NCI-H2227 (cell line): ENCODE data around the gene DLGAP4.
"Not testable (repeated sequence)": the region's sequence is repeated elsewhere in the genome, so short reads cannot be mapped to it uniquely, and the experiment has no call there.

Source experiments
- DNase-seq: peaks from one replicate; lab custom pipeline; 2025; ENCODE audit not compliant: unreplicated experiment; lab: John Stamatoyannopoulos, UW

The DLGAP4 gene

DNA sequence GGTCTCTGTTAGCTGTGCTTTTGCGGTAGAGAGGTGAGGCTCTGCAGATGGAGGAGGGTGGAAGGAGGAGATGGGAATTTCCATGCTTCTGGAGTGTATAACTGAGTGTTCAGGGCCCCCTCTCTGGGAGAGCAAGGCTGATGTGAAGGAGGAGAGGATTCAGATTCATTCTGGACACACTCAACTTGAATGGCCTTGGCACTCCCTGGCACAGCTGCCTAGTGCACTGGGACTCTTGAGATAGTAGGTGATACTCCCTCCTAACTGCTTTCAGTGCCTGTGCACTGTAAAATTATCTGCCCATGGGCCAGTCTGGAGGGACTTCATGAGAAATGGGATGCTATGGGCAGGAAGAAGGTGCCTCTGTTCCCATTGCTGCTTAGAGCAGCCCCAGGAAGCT lies 180.9 kb downstream of the DLGAP4 start:
- DNase-seq = no peak

DNA sequence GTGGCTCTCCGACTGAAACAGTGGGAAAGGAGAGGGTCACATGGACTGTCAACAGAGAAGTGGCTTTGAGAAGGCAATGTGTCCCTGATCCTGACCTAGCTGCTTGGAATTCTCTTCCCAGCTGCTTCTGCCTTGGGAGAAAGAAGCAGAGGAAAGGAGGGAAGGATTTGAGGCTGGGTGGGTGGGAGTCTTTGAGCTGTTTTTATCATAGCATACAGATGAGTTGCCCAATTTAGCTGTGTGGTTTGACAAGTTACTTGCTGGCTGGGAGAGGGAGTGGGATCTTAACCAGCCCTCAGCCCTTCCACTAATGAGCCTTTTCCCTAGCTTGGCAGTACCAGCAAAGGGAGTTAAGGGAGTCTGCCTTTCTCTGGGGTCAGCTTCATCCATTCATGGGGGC lies 184.1 kb downstream of the DLGAP4 start:
- no peak for DNase-seq

DNA sequence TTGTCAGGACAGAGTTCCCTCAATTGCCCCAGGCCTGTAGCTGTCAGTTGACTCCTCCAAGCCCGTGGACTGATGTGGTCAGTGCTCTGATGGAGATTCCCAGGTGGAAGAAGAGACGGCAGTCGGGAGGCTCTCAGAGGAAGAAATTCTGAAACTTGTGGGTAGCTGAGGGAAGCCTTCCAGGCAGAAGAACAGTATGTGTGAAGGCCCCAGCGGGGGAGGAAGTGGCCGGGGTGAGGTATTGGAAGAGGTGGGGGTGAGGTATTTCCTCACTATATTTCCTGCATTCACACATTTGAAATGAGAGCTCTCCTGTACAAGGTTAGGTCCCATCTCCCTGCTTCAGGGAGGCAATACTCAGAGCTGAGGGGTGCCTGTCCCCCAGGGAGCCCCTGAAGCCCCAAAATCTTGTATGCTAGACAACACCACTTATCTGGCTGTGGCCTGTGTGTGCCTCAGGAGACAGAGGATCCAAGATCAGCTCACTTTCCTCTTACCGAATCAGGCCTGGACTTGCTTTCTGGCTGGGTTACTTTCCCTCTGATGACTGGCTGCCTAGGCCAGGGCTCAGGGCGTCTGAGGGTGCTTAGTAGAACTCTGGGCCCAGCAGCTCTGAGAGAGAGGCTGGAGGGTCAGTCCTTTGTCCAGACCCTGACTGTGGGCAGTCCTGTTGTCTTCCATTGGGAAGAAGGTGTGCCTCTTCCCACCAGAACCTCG lies 185.9 kb downstream of the DLGAP4 start:
- DNase-seq = no peak

DNA sequence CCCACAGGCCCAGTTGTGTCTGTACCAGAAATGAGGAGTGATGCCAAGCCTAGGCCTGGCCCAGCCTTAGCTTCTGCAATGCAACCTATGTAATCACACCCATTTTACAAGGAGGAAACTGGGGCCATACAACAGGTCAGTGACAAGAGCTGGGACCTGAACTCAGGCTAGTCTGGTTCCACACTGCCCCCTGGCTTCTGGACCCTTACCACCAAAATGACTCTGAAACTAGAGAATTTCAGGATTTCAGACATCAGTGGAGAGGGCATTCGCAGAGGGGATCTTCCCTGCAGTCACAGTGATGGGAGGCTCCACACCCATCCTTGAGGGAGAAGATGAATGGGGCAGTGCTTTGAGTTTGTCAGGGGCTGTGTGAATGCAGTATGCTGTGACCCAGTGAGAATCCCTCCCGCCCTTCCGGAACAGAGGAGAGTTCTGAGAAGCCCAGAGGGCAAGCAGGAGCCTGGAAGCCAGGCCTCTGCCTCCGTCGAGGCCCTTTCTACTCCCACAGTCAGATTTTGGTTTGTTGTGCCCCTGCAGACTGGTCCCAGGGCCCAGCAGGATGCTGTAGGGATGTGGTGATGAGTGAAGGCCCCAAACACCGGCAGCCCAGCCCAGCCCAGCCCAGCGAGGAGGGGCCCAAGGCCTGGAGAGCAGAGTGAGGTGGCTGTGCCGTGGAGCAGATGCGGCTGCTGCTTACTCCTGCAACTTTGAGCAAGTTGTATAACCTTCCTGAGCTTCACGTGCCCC lies 187.1 kb downstream of the DLGAP4 start:
- no peak for DNase-seq

DNA sequence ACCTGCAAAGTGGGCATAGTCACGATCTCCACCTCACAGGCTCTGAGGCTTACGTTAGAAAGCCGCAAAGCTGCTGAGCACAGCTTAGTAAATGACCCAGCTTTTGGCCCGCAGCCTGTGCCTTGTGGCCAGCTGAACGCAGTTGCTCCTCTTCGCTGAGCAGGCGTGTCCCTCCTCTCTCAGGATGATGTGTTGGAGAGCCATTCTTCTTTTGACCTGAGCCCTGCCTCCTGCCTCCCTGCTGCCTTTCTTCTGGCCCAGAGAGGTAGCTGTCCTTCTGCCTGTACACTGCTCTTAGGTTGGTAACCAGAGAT lies 187.6 kb downstream of the DLGAP4 start:
- DNase-seq = peak; percentile 20

DNA sequence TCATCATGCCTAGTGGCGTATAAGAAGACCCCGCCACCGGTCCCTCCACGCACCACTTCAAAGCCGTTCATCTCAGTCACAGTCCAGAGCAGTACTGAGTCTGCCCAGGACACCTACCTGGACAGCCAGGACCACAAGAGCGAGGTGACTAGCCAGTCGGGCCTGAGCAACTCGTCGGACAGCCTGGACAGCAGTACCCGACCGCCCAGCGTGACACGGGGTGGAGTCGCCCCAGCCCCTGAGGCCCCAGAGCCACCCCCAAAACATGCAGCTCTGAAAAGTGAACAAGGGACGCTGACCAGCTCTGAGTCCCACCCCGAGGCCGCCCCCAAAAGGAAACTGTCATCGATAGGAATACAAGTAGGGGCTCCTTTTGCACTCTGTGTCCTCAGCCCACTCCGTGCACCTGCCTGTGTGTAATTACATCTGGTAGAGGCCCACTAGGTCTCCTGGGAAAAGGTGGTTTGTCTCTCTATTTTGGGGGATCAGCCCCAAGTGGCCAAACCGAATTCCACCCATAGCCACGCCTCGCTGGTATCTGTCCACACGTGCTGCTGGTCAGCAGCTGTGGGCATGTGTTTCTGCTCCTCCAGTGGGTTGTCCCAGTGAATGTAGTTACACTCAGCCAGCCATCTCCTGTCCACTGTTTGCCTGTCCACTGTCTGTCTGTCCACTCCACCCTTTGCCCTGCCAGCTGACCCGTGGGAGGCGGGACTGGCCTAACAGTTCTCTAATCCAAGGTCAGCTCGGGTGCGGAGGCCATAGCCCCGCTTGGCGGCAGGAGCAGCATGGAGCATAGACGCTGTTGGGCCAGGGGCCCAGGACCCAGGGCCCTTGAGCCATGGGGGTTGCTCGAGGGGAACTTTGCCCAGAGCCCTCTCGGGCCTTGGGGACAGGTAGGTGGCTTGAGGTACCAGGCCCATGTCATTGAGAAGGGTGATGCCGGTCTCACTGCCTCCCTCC lies 190.8 kb downstream of the DLGAP4 start:
- no peak for DNase-seq

DNA sequence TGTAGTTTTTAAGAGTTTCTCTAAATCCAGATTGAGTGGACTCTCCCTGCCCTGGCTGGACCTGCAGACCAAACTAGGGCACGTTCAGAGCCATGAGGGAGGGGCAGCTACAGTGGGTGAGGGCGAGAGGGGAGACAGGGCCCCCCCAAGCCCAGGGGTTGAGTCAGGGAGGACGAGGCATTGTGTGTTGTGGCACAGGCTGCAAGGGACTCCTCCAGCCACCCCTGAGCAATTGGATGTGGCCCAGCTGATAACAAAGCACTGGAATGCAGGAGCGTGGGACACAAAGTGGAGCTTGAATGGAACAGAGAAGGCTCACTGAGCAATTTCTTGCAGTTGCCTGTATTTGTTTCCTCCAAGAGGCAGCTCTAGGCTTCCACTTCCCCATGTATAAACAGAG lies 191.7 kb downstream of the DLGAP4 start:
- no peak for DNase-seq

DNA sequence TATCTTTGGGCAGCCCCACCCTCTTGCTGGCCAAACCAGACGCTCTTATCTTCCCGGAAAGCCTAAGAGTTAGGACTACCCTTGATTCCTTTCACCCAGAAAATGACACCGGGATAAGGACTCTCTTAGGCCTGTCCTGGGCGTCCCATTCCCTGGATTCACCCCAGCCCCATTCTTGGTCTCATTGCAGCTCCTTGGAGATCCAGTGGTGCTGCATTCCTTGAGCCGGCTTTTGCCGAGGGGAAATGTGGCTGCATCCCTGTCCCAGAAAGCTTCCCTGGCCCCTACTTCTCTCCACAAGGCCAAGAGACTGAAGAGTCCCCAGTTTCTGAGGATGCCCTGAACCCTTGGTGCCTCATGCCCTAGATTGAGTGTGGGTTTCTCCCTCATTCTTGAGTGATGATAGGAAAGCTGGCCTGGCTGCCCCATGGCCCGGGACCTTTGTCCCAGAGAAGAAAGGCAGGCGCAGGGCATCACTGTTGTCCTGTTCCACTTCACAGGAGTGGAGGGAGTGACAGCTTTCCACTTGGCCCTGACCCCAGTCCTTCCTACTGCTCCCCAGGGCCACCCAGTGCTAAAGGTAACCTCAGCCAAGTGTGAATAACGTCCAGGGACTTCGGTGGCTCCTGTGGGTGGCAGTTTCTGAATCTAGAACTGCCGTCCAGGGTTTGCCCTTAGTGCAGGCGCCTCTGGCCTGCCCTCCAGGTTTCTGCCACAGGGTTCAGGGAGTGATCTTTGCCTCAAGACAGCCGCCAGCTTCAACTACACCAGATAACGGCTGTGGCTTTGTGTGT lies 192.4 kb downstream of the DLGAP4 start:
- DNase-seq = no peak

DNA sequence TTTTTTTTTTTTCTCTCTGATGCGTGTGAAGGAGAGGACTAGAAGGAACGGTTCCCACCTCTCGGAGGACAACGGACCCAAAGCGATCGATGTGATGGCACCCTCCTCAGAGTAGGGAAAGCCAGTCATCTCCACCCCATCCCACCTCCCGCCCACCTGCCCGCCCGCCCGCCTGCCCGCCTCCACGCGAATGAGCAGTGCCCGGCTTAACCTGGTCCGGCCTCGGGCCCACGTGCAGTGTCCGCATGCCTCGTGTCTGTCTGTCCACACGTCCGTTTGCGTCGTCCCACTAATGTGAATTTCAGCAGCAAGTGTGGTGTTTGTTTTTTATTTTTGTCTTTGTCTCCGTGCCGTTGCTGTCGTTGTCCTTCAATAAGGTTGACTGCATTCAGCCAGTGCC lies 193.1 kb downstream of the DLGAP4 start:
- DNase-seq = no peak

DNA sequence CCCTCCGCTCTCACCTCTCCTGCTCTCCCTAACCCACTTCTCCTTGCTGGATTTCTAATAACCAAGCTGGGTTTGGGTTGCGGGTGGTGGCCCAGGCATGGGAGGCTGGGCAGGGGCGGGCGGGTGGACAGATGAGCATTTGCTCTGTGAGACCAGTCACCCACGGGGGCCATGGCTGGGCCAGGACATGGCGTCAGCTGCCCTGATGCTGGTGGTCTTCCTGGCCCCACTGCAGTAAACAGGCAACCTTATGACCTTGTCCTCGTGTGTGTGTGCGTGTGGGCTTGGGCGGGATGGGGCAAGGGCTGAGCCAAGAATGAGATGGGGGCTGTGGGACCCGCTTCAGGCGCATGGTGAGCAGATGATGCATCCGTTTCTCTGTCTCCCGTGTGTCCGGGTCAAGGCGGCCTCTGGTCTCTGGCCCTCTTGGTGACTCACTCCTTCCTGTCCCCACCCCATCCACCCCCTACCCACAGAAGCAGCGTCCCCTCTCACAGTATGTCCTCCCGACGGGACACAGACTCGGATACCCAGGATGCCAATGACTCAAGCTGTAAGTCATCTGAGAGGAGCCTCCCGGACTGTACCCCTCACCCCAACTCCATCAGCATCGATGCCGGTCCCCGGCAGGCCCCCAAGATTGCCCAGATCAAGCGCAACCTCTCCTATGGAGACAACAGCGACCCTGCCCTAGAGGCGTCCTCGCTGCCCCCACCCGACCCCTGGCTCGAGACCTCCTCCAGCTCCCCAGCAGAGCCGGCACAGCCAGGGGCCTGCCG lies 193.8 kb downstream of the DLGAP4 start:
- no peak for DNase-seq

DNA sequence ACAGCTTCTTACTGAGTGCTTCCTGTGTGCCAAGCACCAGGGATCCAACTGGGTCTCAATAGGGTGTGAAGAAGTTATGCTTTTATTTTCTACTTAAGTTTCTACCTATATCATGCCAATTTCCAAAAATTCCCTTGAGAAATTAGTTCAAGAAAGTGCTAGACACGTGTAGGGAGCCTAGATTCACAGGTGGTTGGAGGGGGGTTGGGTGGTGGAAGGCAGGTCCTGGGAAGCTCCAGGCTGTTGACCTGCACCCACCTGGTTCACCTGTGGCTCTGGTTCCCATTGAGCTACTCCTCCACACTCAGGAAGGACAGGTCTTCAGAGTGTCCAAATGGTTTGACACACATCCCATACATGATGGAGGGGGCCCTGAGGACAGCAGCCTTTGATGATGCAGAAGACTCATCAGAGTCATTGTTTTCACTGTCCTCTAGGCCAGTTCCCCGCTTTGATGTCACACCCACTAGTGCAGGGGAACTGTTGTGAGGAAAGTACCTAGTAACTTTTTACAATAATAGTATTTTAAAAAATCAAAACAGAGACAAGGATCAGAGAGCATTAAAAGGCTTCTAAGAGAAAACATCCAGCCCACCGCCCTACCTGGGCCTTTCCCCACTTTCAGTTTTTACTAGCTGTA lies 195.3 kb downstream of the DLGAP4 start:
- no peak for DNase-seq

DNA sequence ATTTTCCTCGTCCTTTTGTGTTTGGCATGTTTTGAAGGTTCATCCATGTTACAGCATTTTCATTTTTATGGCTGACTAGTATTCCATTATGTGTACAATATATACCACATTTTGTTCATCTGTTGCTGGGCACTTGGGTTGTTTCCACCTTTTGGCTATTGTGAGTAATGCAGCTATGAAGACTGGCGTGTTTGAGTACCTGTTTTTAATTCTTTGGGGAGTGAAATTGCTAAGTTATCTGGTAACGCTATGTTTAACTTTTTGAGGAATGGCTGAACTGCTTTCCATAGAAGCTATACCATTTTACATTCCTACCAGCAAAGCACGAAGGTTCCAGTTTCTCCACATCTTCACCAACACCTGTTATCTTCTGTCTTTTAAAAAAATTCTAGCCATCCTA lies 198.2 kb downstream of the DLGAP4 start:
- no peak for DNase-seq

DNA sequence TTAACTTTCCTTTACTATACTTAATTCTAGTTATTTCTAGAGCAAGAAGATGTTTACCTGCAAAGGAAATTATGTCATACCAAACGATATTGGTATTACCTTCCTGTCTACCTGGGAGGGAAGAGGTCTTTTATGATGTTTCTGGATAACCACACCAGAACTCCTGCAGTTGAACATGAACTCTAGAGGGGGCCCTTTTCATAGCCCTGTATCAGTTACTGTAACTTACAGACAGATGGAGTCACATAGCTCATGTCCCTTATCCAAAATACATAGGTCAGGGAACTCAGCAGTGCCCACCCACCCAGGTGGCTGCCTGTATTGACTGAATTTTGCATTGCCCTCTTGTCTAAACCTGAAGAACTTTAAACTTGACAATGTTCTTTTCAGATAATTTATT lies 200.1 kb downstream of the DLGAP4 start:
- no peak for DNase-seq

DNA sequence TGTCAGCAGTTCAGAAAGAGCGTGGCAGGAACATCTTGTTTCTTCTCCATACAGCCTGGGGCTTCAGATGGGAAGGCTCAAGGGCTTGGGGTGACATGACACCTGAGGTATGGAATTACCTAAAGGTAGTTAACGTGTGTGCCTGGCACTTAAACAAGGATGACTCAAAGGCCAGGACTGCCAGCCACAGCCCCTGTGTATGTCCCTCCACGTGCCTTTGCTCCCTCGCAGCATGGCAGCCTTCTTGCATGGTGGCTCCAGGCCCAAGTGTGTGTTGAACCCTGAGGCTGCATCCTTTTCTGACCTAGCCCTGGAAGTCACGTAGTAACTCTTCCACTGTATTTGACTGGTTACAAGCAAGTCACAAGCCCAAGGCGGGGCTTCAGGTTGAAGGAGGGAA lies 201.6 kb downstream of the DLGAP4 start:
- DNase-seq = no peak

DNA sequence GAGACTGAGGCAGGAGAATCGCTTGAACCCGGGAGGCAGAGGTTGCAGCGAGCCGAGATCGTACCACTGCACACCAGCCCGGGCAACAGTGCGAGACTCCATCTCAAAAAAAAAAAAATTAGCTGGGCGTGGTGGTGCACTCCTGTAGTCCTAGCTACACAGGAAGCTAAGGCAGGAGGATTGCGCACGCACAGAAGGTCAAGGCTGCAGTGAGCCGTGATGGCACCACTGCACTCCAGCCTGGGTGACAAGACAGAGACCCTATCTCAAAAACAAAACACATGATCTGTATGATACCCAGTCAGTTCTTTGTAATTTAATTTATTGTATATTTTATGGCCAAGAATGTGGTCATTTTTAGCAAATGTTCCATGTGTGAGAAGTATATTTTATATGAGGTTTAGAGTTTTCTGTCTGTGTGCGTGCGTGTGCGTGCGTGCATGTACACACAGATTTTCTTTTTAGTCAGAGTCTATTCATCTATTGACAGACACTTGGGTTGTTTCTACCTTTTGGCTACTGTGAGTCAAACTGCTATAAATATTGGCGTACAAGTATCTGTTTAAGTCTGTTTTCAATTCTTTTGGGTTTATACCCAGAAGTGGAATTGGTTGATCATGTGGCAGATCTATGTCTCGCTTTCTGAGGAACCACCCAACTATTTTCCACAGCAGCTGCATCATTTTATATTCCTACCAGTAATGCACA lies 213.0 kb downstream of the DLGAP4 start:
- no peak for DNase-seq

DNA sequence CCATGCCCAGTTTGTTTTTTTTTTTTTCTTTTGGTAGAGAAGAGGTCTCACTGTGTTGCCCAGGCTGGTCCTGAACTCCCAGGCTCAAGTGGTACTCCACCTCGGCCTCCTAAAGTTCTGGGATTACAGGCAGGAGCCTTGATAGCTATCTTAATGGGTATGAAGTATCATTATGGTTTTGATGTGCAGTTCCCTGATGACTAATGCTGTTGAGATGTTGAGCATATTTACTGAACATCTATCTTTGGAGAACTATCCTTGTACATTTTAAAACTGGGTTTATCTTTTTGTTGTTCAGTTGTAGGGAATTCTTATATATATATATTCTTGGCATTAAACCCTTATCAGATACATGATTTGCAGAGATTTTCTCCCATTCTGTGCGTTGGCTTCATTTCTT lies 213.8 kb downstream of the DLGAP4 start:
- DNase-seq = no peak

DNA sequence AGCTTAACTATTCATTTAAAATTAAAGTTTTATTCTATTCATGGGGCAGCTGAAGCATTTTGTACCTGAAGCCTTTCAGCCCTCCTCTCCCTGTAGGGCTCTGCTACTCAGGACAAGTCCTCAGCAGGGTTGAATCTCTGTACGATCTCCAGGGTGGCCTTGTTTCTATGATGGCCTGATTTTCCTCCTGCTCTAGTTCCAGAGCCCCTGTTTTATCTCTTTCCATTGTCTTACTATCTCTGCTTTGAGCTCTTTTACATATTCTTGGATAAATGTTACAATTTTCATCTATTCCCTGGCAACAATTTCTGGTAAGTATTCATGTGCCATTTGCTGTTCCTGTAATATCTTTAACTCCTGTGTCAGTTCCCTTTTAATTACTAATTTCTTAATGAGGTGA lies 215.4 kb downstream of the DLGAP4 start:
- no peak for DNase-seq

DNA sequence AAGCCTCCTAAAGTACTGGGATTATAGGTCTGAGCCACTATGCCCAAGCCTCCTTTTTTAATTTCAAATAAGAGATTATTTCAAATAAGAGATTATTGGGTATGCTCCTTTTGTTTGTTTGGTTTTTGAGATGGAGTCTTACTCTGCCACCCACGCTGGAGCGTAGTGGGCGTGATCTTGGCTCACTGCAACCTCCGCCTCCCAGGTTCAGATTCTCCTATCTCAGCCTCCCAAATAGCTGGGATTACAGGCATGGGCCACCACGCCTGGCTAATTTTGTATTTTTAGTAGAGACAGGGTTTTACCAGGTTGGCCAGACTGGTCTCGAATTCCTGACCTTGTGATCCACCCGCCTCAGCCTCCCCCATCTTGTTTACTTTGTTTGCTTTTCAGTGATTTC lies 216.3 kb downstream of the DLGAP4 start:
- DNase-seq = not testable (repeated sequence)

DNA sequence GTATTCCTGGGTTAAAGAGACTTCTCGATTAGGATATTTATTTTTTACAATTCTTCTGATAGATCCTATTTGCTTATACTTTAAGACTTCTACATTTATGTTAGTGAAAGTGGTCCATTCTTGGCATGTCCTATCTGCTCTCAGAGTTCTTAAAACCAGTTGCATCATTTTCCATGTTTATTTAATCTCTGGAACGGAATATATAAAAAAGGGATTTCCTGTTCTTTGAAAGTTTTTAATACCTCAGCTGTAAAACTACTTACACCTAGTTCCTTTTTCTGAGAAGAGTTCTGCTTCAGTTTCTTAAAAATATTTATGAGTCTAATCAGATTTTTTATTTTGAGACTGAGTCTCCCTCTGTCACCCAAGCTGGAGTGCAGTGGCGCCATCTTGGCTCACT lies 217.2 kb downstream of the DLGAP4 start:
- DNase-seq = no peak
